ENCODE data around the gene MSMB. TPM values are rescaled to one million over a fixed set of nuclear protein-coding genes. Genes with fewer than 3 reads are reported as not detected.
"Not testable (repeated sequence)": the region's sequence is repeated elsewhere in the genome, so short reads cannot be mapped to it uniquely, and the experiment has no call there.

The MSMB gene
- total RNA-seq, 1 donor from 2014 or later: not detected

DNA sequence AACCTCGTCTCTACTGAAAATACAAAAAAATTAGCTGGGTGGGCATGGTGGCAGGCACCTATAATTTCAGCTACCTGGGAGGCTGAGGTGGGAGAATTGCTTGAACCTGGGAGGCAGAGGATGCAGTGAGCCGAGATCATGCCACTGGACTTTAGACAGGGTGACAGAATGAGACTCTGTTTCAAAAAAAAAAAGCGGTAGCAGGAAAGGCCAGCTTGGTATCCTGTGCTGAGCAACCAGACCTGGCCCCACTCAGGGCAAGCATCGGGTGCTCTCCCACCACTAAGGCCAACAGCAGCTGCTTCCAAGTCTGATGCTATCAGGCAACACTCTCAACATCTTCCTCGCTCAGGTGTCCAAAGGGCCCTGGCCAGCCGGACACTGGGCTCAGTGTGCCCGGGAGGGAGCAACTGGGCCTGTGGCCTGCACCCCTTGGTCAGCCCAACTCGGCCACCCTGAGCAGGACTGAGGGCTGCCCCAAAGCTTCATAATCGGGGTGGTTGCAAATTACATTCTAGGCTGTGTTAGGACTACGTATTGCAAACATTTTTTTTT lies 44.3 kb upstream of the MSMB start:
- no peaks in the 10 kb centered on the region for H3F3A ChIP-seq (ENCODE audit: low read depth)
- Mint-ChIP-seq H3K9me3 (no peaks in the 10 kb centered on the region), H3K27ac (no peak overlapping the region), H3K4me1 (peaks cover 8% of the 10 kb centered on the region), H3K27me3 (ENCODE audit: insufficient read depth, low read depth) (peaks cover 2% of the 10 kb centered on the region), H3K36me3 (no peaks in the 10 kb centered on the region), H3K4me3 (no peak overlapping the region)
- H3K79me2 ChIP-seq (ENCODE audit: low read depth): no peaks in the 10 kb centered on the region
- no peak for TF ChIP-seq EZH2 (IDR thresholded peaks at IDR 0.05)
- TF ChIP-seq, protein P1, sequence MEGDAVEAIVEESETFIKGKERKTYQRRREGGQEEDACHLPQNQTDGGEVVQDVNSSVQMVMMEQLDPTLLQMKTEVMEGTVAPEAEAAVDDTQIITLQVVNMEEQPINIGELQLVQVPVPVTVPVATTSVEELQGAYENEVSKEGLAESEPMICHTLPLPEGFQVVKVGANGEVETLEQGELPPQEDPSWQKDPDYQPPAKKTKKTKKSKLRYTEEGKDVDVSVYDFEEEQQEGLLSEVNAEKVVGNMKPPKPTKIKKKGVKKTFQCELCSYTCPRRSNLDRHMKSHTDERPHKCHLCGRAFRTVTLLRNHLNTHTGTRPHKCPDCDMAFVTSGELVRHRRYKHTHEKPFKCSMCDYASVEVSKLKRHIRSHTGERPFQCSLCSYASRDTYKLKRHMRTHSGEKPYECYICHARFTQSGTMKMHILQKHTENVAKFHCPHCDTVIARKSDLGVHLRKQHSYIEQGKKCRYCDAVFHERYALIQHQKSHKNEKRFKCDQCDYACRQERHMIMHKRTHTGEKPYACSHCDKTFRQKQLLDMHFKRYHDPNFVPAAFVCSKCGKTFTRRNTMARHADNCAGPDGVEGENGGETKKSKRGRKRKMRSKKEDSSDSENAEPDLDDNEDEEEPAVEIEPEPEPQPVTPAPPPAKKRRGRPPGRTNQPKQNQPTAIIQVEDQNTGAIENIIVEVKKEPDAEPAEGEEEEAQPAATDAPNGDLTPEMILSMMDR (IDR thresholded peaks at IDR 0.05): no peak
- no peaks in the 10 kb centered on the region for H3K36me3 ChIP-seq
- H4K20me1 ChIP-seq (ENCODE audit: low read depth): no peaks in the 10 kb centered on the region
- H3K9ac ChIP-seq: no peak overlapping the region
- no peak for DNase-seq (ENCODE audit: low spot score)
- H3K4me2 ChIP-seq: no peak overlapping the region
- no peak overlapping the region for H3K27ac ChIP-seq
- no peak overlapping the region for H2AFZ ChIP-seq (replicated peaks)
- no peak overlapping the region for H3K4me3 ChIP-seq
- H3K4me1 ChIP-seq: peaks cover 10% of the 10 kb centered on the region
- H3K9me3 ChIP-seq (ENCODE audit: low read depth): no peaks in the 10 kb centered on the region
- no peaks in the 10 kb centered on the region for H3K27me3 ChIP-seq

DNA sequence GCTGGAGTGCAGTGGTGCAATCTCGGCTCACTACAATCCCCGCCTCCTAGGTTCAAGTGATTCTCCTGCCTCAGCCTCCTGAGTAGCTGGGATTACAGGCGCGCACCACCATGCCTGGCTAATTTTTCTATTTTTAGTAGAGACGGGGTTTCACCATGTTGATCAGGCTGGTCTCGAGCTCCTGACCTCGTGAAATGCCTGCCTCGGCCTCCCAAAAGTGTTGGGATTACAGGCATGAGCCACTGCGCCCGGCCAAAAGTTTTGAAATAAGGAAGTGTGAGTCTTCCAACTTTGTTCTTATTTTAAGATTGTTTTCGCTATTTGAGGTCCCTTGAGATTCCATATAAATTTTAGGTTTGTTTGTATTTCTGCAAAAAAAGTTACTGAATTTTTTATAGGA lies 41.3 kb upstream of the MSMB start:
- H3K9me3 Mint-ChIP-seq; H3K36me3 Mint-ChIP-seq; H3K27ac ChIP-seq; H3K79me2 ChIP-seq (ENCODE audit: low read depth); H3K27ac Mint-ChIP-seq; H3K4me3 ChIP-seq; H3K9ac ChIP-seq; H3K27me3 Mint-ChIP-seq (ENCODE audit: insufficient read depth, low read depth); H3K4me1 ChIP-seq; H3K4me1 Mint-ChIP-seq; H3K4me2 ChIP-seq; H2AFZ ChIP-seq (replicated peaks); H3K9me3 ChIP-seq (ENCODE audit: low read depth); H3F3A ChIP-seq (ENCODE audit: low read depth); DNase-seq (ENCODE audit: low spot score); H3K4me3 Mint-ChIP-seq; H3K27me3 ChIP-seq; H4K20me1 ChIP-seq (ENCODE audit: low read depth); H3K36me3 ChIP-seq: not testable (repeated sequence)

DNA sequence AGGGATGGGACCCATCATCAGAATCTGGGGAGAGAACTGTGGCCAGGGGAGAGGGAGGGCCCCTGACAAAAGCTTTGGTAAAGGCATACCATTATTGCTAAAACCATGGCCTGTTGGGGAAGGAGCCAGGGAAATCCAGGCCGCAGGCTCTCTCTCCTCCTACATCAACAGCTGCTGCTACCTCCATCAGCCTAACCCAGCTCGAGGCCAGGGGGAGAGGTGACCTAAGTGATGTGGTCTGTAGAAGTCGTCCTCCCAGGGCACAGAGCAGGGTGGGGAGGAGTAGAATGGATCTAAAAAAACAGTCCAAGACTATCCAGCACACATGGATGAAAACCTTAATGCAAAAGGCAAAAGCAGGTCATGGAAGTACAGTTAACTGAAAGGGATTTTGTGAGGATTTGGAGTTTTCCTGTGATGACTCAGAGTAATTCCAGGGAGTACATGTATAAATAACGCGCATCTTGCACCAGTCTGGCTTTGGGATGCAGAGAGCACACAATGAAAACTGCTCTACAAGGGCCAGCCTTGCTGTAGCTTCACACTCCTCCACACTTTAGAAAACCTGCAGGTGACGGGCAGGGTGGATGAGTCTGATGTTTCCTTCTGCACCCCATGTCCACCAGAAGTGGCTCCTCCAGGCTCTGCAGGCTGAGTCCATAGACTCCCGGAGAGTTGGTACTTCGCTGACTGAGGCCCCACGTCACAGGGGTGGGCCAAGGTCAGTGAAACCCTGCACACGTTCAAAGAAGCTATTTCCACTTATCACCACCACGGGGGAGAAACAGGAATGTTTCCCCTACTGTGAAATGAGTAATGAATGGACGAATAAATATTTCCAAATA lies 38.5 kb upstream of the MSMB start:
- Histone ChIP-seq H4K20me1 (ENCODE audit: low read depth) (no peaks in the 10 kb centered on the region), H3K27ac (no peak overlapping the region), H3K27me3 (no peaks in the 10 kb centered on the region), H3K9me3 (ENCODE audit: low read depth) (no peaks in the 10 kb centered on the region), H3K9ac (no peak overlapping the region), H3K79me2 (ENCODE audit: low read depth) (no peaks in the 10 kb centered on the region), H3F3A (ENCODE audit: low read depth) (no peaks in the 10 kb centered on the region), H3K4me1 (no peaks in the 10 kb centered on the region), H3K4me2 (no peak overlapping the region), H3K36me3 (no peaks in the 10 kb centered on the region), H3K4me3 (no peak overlapping the region), H2AFZ (replicated peaks) (no peak overlapping the region)
- H3K27ac Mint-ChIP-seq: no peak overlapping the region
- H3K4me1 Mint-ChIP-seq: no peaks in the 10 kb centered on the region
- H3K9me3 Mint-ChIP-seq: peaks cover 10% of the 10 kb centered on the region
- DNase-seq (ENCODE audit: low spot score): no peak
- H3K36me3 Mint-ChIP-seq: no peaks in the 10 kb centered on the region
- TF ChIP-seq EZH2phosphoT487 (IDR thresholded peaks at IDR 0.05): no peak
- TF ChIP-seq, protein P1 (IDR thresholded peaks at IDR 0.05): no peak
- H3K4me3 Mint-ChIP-seq: no peak overlapping the region
- peaks cover 3% of the 10 kb centered on the region for H3K27me3 Mint-ChIP-seq (ENCODE audit: insufficient read depth, low read depth)

DNA sequence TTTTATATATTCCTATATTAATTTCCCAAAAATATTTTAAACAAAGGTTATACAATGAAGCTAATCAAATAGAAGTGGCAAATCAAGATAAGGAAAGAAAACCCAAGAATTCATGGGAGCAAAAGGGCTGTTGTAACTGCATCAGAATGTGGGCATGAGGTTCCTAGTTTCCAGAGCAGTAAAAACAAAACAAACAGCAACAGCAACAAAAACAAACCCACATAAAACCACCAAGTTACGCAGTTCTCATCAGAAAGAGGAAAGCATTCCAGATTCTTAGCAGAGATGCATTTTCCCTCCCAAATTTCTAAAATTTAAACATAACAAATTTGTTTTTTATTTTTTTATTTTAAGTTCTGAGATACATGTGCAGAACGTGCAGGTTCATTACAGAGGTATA lies 34.8 kb upstream of the MSMB start:
- no peaks in the 10 kb centered on the region for H4K20me1 ChIP-seq (ENCODE audit: low read depth)
- H3K27ac ChIP-seq: no peak overlapping the region

More for the DNA sequence above, 34.8 kb upstream of the MSMB start:
- no peak overlapping the region for H3K4me3 ChIP-seq
- no peaks in the 10 kb centered on the region for H3K4me1 ChIP-seq
- no peaks in the 10 kb centered on the region for H3K36me3 ChIP-seq
- H3K27me3 ChIP-seq: no peaks in the 10 kb centered on the region
- no peak overlapping the region for H2AFZ ChIP-seq (replicated peaks)
- no peak overlapping the region for H3K4me2 ChIP-seq
- H3K27ac Mint-ChIP-seq: no peak overlapping the region
- H3K4me1 Mint-ChIP-seq: no peaks in the 10 kb centered on the region
- no peak overlapping the region for H3K4me3 Mint-ChIP-seq
- H3K36me3 Mint-ChIP-seq: no peaks in the 10 kb centered on the region
- no peaks in the 10 kb centered on the region for H3K79me2 ChIP-seq (ENCODE audit: low read depth)
- no peaks in the 10 kb centered on the region for H3F3A ChIP-seq (ENCODE audit: low read depth)
- no peaks in the 10 kb centered on the region for H3K9me3 ChIP-seq (ENCODE audit: low read depth)
- no peak overlapping the region for H3K9ac ChIP-seq
- H3K27me3 Mint-ChIP-seq (ENCODE audit: insufficient read depth, low read depth): peaks cover 5% of the 10 kb centered on the region
- no peak for DNase-seq (ENCODE audit: low spot score)
- TF ChIP-seq EZH2 (IDR thresholded peaks at IDR 0.05) (no peak), EZH2phosphoT487 (IDR thresholded peaks at IDR 0.05) (no peak)
- TF ChIP-seq, protein P1 (IDR thresholded peaks at IDR 0.05): no peak
- peaks cover 10% of the 10 kb centered on the region for H3K9me3 Mint-ChIP-seq
